Renal cortical epithelial cell (primary cell): ENCODE measurements around the gene KLHL21. TPM values are rescaled to one million over a fixed set of nuclear protein-coding genes. Genes with fewer than 3 reads are reported as not detected.

Experiments
- DNase-seq: peaks from one replicate; pipeline ENCODE4 v3.0.0-alpha.2; 2011; ENCODE audit warnings: low read depth
- total RNA-seq: library from RNA; depleted of rRNA; stranded (reverse); fragments of >200 nt; gene quantifications from 2 replicates; pipeline ENCODE4 v1.2.3, GENCODE V29; 2014

KLHL21 gene
- total RNA-seq, 1 donor from 2014 or later = 59.7 TPM

GRCh38 chr1:6625584-6626149, 23.0 kb upstream of the KLHL21 start:
- DNase-seq = peak; percentile 31

- peak; percentile 85 for DNase-seq
Measured at GRCh38 chr1:6624710-6625583, 22.3 kb upstream of the KLHL21 start, which contains the start of gene THAP3. Gene THAP3, plus strand, starts transcription at chr1:6624868. Its CDS starts 351 bp downstream, at chr1:6625219.

- no peak for DNase-seq
Measured at GRCh38 chr1:6623269-6623965, 20.7 kb upstream of the KLHL21 start.

DNA sequence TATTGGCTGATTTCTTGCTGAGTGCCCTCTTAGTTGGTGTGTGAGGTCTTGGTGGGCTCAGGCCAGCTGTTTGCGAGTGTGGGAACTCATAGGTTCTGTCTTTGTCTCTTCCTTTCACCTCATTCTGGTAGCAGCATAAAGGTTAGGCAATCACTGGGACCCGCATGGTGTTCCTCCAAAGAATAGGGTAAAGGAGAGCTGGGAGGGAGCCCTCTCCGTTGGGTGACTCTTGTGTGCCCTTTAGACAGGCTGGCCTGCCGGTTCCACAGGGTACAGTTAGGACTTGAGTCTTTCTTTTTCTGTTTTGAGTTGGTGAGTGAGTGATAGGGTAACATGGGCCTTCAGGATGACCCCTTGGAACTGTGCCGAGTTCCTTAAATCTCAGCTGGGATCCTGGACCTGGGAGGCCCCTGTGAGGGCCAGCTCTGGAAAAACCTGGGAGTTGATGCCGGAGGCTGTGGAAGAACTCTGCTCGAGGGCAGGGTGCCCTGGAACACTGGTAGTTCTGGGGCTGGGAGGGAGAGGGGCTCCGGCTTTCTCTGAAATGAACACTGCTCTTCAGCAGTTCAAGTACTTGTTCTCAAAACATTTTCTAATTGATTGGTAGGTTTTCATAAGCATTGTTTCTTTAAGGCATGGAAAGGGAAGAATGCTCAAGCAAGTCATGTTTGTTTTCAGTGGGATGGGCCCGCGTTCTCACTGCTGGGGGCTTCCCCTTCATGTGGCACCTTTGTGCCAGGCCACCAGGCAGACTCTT, 19.9 kb upstream of the KLHL21 start:
- no peak for DNase-seq

DNA sequence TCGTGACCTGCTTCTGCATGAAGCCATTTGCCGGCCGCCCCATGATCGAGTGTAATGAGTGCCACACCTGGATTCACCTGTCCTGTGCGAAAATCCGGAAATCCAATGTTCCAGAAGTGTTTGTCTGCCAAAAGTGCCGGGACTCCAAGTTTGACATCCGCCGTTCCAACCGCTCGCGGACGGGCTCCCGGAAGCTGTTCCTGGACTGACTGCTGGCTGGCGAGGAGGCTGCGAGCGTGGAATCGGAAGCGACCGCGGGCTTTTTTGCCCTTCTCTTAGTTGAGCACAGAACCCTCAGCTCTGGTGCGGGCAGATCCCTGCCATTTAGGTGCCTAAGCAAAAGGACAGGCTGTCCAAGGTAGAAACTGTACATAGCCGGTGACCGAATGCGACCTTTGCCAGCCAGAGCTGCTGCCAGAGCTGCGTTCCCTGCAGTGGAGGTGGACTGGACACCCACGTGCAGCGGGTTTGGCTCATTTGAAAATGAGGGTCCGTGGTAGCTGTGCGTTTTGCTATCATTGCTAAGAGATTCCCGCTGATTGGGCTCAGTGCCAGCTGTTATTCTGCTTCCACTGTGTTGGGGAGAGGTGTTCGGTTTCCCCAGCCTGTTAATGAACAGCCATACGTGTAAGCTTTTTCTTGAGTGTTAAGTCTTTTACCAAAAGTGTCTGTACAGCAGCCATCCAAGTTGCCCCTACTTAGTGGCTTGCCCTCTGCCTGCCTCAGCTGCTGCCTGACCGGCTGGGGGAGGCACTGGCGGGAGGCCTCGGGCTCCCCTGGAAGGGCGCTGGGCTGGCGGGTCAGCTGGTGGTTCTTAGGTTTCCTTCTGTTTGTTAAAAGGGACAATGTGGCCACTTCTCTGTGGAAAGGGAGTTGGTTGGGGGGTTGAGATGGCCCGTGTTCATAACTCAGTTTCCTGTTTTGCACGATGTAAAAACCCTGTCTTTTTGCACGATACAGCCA, 19.0 kb upstream of the KLHL21 start:
- no peak for DNase-seq

DNA sequence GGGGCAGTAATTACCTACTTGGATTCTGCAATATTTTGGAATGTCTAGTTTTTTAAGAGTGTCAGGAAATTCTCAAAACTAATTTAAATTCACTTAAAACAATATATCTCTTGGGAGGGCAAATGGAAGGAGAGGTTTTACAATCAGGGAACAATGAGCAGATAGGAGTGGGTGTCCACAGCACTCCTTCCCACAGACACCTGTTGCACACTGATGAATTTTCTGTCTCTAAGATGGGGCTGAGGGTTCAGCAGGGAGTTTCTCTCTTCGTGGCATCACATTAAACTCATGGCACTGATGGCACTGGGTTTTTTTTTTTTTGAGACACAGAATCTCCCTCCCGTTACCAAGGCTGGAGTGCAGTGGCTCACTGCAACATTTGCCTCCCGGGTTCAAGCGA, 16.4 kb upstream of the KLHL21 start:
- no peak for DNase-seq

GRCh38 chr1:6614929-6615785, 12.5 kb upstream of the KLHL21 start:
- no peak for DNase-seq

- DNase-seq = no peak
Measured at GRCh38 chr1:6614019-6614928, 11.6 kb upstream of the KLHL21 start.

DNA sequence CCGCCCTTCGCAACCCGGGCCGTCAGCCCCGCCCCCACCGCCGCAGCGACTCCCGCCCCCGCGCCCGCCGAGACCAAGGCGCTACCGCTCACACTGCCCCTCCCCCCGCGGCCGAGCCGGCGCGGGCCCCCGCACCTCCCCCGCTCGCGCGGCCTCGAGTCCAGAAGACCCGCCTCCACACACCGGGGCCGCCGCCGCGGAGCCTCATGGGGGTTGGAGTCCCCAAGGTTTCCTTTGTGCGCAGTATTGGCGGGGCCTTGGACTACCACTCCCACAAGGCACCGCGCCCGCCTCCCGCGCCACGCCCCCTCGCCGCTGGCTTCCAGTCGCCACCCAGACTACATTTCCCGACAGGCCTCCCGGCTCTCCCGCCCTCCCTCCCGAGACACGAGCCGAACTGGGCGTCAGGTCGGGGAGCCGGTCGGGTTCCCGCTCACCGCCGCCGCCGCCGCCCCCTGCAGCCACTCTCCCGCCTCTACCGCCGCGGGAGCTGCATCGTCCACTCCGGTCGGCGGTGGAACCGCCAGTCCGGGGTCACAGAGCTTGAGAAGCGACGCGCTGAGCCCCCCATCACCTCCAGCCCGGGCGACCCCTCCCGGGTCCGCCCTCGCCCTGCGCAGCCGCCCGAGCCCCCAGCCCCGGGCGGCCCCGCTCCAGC, 10.8 kb upstream of the KLHL21 start, which contains the start of gene PHF13:
Gene PHF13, plus strand, starts transcription at position 371 of the 658 bp plus-strand sequence. CDS start 336 bp downstream, outside the sequence.
- peak; percentile 92 for DNase-seq

GRCh38 chr1:6612641-6613360, 10.1 kb upstream of the KLHL21 start:
- DNase-seq = peak; percentile 33

GRCh38 chr1:6603915-6604558, 1.4 kb upstream of the KLHL21 start:
- peak; percentile 62 for DNase-seq

DNA sequence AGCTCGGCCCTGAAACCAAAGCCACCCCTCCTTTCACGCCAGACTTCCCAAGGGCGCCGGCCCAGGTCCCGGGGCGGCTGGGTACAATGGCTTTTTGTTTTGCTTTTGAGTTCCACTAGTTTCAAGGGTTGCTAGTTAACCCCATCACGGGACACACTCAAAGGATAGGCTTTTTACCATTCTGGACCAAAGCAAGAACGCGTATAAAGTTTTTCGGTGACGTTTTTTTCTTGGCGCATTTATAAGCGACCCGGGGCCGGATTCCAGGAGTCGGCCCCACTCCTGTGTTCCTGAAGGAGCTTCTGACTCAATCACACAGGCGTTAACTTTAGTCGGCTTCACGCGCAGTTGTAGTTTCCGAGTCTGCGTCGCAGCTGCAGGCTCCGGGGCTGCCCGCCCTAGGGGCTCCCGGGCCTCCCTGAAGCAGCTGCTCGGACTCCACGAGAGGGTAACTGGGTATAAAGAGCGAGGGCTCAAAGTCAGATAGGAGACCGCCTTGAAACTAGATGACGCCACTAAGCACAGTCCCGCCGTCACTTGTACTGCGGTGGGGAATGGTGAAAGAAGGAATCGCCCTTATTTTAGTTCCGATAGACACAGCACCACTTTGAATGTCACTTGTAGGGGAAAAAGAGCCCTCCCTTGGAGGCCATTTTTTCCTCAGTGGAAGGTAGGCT, 707 bp upstream of the KLHL21 start:
- DNase-seq = peak; percentile 74

DNA sequence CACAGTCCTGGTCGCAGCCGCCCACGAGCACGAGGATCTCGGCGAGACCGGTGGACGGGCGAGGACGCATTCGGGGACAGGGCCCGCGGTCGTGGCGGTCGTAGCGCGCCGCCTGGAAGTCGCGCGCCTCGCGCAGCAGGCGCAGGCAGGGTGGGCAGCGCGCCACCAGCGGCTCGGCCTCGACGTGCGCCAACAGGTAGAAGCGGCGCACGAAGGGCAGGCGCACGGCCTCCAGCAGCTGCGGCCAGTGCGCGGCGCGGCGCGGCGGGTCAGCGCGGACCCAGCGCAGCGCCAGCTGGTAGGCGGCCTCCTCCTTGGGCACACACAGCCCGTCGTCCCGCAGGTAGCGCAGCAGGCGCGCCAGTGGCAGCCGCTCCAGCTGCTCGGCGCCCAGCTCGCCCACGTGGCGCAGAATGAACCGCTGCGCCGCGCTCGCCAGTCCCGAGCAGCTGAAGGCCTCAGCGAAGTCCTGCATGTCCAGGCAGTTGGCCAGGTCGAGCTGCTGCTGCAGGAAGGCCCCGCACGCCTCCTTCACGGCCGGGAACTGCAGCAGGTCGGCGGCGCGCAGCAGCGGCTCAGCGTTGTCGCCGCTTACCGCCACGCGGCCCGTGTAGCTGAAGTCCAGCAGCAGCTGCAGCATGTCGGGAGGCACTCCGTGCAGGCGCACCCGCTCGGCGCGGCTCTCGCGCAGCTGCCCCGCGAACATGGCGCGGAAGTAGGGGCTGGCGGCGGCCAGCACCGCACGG, 573 bp downstream of the KLHL21 start:
- peak; percentile 22 for DNase-seq

DNA sequence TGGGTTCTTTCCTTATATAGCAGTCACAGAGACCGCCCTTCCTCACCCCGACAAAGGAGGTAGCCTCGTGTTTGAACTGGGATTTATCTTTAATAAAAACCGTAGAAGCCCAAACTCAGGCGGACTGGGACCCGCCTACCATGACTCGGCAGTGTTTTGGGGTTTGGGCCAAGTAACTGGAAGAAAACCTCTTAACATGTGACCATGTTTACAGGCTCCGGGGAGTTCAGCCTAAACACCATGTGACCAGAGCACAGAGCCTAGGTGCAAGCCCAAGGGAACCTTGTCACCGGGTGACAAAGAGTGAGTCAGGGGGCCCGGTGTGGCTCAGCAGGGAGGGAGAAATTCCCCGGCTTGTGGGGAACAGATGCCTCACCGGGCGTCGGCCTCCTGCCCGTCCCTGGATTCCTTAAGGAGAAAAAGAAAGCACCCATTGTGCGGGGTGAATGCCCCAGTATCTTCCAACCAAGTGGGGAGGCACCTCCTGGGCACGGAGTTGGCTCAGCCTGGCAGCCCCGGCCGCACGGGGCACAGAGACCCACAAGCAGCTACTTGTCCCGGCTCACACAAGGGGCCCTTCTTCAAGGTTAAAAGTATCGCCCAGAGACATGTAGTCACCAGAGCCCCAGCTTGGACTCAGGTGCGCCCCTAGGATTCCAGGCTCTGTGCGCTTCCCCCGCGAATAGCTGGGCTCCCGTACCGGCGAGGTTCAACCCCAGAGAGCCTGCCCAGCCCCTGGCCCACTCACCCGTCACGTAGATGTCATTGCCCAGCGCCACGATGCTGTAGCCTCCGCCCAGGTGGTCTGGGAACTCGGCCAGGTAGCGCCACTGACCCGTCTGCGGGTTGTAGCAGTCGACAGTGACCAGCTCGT, 1.4 kb downstream of the KLHL21 start:
- DNase-seq = peak; percentile 98
